GM19043 (cell line): ENCODE results near the gene HOMER3.

Experiments used
- ATAC-seq: cut with Tn5 transposase; IDR thresholded peaks from one replicate; pipeline ENCODE4 v1.9.1; 2021; ENCODE audit warnings: low read depth; ENCODE audit not compliant: unreplicated experiment

Gene HOMER3

GRCh38 chr19:18940769-18941627 is at the start of gene HOMER3:
HOMER3 (minus strand) TSS chr19:18941217; CDS start chr19:18938982, 2,235 bp downstream.
- ATAC-seq, result no peak

- no peak for ATAC-seq
These were observed 49.2 kb upstream of the HOMER3 start for GRCh38 chr19:18990128-18990708.

- ATAC-seq, result no peak
These were observed 48.3 kb upstream of the HOMER3 start for GRCh38 chr19:18989316-18989715.

- no peak for ATAC-seq
These were observed 46.4 kb upstream of the HOMER3 start for GRCh38 chr19:18987456-18987855.

- ATAC-seq, result no peak
These were observed 44.2 kb upstream of the HOMER3 start for GRCh38 chr19:18985257-18985656.

GRCh38 chr19:18984251-18984650 is 43.2 kb upstream of the HOMER3 start:
- ATAC-seq, result no peak

GRCh38 chr19:18982669-18983068 is 41.7 kb upstream of the HOMER3 start:
- ATAC-seq, result no peak

GRCh38 chr19:18980432-18981020 is 39.5 kb upstream of the HOMER3 start:
- no peak for ATAC-seq

- ATAC-seq, result no peak
These were observed 37.6 kb upstream of the HOMER3 start for GRCh38 chr19:18978616-18979015.

- ATAC-seq, result no peak
These were observed 34.9 kb upstream of the HOMER3 start for GRCh38 chr19:18975869-18976268.

GRCh38 chr19:18975011-18975410 is 34.0 kb upstream of the HOMER3 start:
- ATAC-seq, result no peak

GRCh38 chr19:18972851-18973250 is 31.8 kb upstream of the HOMER3 start:
- no peak for ATAC-seq

- no peak for ATAC-seq
These were observed 31.3 kb upstream of the HOMER3 start for GRCh38 chr19:18972301-18972811.

- ATAC-seq, result no peak
These were observed 29.1 kb upstream of the HOMER3 start for GRCh38 chr19:18969931-18970659.

GRCh38 chr19:18967358-18968146 is 26.5 kb upstream of the HOMER3 start:
- ATAC-seq, result no peak

- no peak for ATAC-seq
These were observed 25.3 kb upstream of the HOMER3 start for GRCh38 chr19:18966307-18966706.

- ATAC-seq, result no peak
These were observed 23.1 kb upstream of the HOMER3 start for GRCh38 chr19:18964121-18964520.

GRCh38 chr19:18961767-18962620 is 21.0 kb upstream of the HOMER3 start:
- no peak for ATAC-seq

- ATAC-seq, result no peak
These were observed 19.4 kb upstream of the HOMER3 start for GRCh38 chr19:18960370-18960769.
